Stimulated activated CD8-positive, alpha-beta memory T cell treated with anti-CD3 and anti-CD28 coated beads, Interleukin-4, amount 100 ng/mL, for 1 hour (primary cell): ENCODE results near the gene BCAT1.

Experiments
- DNase-seq, 2 donors: peaks; one replicate each; pipeline ENCODE4 v3.0.0-alpha.2; 2020; ENCODE audit warnings: low read depth in 2 of 2, low spot score in 1 of 2

The BCAT1 gene

DNA sequence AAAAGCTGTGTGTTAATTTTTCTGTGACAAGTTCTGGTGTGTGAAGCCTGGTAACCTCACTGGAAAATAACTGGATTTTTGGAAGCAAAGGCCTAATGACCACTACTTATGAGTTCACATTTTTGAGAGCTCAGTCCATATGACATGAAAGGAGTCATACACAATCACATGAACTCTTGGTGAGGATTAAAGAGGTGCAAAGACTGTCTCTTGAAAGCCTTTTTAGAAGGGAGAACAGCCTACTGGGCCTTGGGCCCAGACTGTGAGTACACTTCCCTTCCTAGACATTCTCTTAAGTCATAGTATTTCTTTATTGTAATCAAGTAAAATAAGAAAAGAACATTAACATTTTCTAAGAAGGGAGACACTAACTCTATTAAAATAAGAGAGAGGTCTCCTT, 176.1 kb downstream of the BCAT1 start:
- DNase-seq: no peak

GRCh38 chr12:24770821-24771220, 178.1 kb downstream of the BCAT1 start:
- DNase-seq: no peak

- DNase-seq: no peak
Observed at GRCh38 chr12:24770334-24770733, 178.6 kb downstream of the BCAT1 start.

DNA sequence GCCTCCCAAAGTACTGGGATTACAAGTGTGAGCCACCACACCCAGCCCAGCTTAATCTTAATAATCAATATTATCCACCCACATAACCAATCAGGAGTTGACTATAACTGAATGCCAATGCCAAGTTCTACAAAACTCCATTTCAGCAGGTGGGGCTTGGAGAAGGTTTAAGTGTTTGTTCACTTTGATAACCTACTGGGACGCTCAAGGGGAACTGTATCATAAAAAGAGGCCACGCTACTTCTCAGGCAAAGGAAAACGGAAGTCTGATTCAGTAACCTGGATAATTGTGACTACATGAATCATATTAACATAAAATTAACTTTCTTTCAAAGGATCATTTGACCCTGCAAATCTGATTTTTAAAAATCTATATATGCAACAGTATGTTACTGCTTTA, 179.2 kb downstream of the BCAT1 start:
- no peak for DNase-seq

DNA sequence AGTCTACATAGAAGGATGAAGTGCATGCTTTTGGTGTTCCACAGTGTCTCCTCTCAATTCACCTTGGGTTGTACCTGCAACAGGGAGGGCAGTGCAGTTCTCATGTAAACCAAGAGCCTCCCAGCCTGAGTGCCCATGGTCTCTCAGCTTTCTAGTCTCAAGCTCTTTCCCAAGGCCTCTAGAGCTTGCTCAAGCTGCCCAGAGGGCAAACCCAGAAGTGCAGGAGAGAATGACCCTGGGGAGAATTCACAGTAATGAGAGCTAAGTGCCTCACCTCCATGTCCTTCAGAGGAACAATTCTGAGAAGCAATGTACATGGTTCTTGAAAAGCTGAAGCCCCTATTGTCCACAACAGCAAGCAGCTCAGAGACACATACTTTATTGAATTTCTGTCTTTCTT, 180.5 kb downstream of the BCAT1 start:
- no peak for DNase-seq

DNA sequence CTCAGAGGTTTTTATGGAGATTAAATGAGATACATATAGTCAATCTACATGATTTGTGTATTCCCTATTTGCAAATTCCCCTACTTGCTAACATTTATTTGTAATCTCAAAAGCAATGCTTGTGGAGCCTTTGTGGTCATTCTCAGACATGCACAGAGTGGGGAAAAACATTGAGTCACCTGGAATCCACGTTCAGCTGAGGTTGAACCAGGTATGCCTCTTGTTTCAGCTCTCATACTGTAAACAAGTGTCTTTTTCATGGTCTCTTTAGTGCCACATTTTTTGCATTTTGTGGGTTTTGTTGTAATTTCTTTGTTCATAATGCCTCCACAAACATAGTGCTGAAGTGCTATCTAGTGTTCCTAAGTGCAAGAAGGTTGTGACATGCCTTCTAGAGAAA, 181.9 kb downstream of the BCAT1 start:
- no peak for DNase-seq

DNA sequence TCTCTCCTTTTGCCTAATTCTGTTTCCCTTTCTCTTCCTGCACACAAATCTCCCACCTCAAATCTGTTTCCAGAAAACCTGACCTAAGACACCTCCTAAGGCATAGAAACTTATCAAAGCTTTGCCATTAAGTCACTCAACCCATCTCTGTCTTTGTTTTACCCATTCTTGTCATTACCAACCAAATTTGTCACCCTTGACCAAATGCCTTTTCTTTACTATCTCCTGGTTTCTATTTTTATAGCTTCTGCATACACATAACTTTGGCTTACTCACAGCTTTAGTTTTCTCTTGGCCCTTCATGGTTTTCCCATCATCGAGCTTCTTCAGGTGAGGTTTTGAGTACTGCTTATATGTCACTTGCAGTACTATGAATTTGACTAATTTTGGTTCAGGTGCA, 184.2 kb downstream of the BCAT1 start:
- DNase-seq: no peak

DNA sequence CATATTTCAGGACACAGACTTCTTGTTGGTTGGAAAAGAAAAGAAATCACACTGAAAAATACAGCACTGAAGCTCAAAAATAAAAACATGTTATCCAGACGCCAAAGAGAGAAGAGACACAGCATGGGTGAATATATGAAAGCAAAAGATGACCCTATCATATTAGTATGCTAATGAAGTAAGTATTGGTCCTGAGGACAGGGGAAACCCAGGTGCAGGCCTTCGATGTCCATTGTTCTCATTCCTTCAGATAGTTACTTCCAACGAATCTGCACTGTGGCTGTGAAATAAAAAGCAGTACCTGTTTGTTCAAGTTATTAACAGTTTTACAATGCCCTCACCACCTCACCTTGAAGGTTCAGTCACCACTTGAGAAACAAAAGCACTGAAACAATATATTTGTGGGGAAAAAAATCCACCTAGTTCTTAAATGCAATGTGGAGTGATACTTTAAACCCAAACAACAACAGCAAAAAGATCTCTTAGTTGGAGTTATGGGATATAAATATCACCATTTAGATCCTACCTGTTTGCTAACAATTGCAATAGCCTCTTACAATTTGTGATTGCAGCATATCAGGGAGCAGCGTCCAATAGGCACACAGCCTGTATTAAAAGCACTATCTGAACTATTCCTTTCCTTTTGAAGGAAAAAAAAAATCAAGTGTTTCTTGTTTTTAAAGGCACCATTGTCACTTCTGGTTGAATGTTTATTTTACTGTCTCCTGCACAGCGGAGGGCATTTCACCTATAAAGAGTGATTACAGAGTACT, 188.1 kb downstream of the BCAT1 start:
- no peak for DNase-seq

GRCh38 chr12:24760162-24760561, 188.7 kb downstream of the BCAT1 start:
- DNase-seq: no peak
